Esophagus muscularis mucosa (tissue), 4 donors: ENCODE measurements around the gene FHDC1. TPM values are rescaled to one million over a fixed set of nuclear protein-coding genes. Genes with fewer than 3 reads are reported as not detected.

Experiments
- DNase-seq: peaks from one replicate; pipeline ENCODE4 v3.0.0-alpha.2; 2017; ENCODE audit errors: extremely low spot score
- H3K27ac ChIP-seq, 4 donors: fragments of 200-600 bp; sonication (generic); replicated peaks in 1 of 4; 1 replicate in 3 of 4; 2 replicates in 1 of 4; pipeline ENCODE4 v1.5.1; 2016 to 2019; ENCODE audit warnings: mild to moderate bottlenecking in 1 of 4
- H3K27me3 ChIP-seq, 4 donors: fragments of 200-600 bp; sonication (generic); one replicate each; pipeline versions ENCODE4 v1.5.1 to v1.6.0; 2016 to 2019
- H3K36me3 ChIP-seq, 4 donors: fragments of 200-600 bp; sonication (generic); one replicate each; pipeline ENCODE4 v1.5.1; 2016 to 2019
- H3K4me1 ChIP-seq, 4 donors: fragments of 200-600 bp; sonication (generic); one replicate each; pipeline ENCODE4 v1.5.1; 2016 to 2019
- H3K4me3 ChIP-seq, 4 donors: fragments of 200-600 bp; sonication (generic); 1 replicate in 2 of 4; 2 replicates in 2 of 4; pipeline ENCODE4 v1.5.1; 2016 to 2019; ENCODE audit warnings: mild to moderate bottlenecking in 4 of 4, moderate library complexity in 1 of 4
- H3K9me3 ChIP-seq, 4 donors: fragments of 200-600 bp; sonication (generic); 1 replicate in 3 of 4; 2 replicates in 1 of 4; pipeline ENCODE4 v1.5.1; 2016 to 2019
- EP300 ChIP-seq: sonication (generic); formaldehyde crosslinking; IDR thresholded peaks from one replicate; pipeline ENCODE4 v1.6.1; 2017; ENCODE audit warnings: antibody characterized with exemption
- POLR2A ChIP-seq: fragments of 450-650 bp; IDR thresholded peaks from one replicate; pipeline ENCODE4 v1.6.1; 2017; ENCODE audit warnings: antibody characterized with exemption, moderate library complexity, mild to moderate bottlenecking, low read depth
- POLR2AphosphoS5 ChIP-seq, 2 donors: sonication (generic); formaldehyde crosslinking; IDR thresholded peaks; one replicate each; pipeline ENCODE4 v1.6.1; 2017; ENCODE audit warnings: antibody characterized with exemption in 2 of 2
- WGBS: methylation state at CpG from one replicate; pipeline ENCODE4 v1.1.5; 2018; 5-methylcytosine and 5-hydroxymethylcytosine counted together
- intact Hi-C: fragments of 100-400 bp; cut with DNase I; formaldehyde crosslinking; loops from one replicate; pipeline ENCODE4 v1.15.1; 2023
- total RNA-seq, 4 donors: library from RNA; depleted of rRNA; stranded (reverse); fragments of >200 nt; gene quantifications; one replicate each; pipeline versions ENCODE4 v1.1.0 to v1.2.1, GENCODE V29; 2016
- TF ChIP-seq, protein P1 (sequence below), 3 experiments: fragments of 200-600 bp in 2 of 3; fragments of 450-650 bp in 1 of 3; sonication (generic) in 2 of 3; IDR thresholded peaks; one replicate each; pipeline ENCODE4 v1.5.1; 2017 to 2019; ENCODE audit warnings: antibody characterized with exemption in 3 of 3, mild to moderate bottlenecking in 2 of 3, moderate library complexity in 1 of 3

FHDC1 gene
- total RNA-seq, 4 donors from 2014 or later = 0.83 to 2.1 (median 1.6) TPM

DNA sequence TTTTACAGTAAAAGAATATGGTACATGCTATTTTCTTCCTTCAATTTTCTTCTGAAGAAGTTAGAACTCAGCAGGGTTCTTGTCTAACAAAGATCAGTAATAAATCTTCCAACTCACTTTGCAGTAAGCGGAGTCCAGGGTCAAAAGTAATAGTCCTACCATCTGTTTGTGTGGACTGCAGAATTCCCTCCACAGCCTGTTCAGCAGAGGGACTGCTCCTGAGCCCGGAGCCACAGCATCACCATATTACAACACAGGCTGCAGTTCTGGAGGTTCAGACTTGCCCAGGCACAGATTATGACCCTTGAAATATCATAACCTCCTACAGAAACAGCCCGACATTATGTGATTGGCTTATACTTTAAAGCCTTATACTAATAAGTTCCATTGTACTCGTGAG lies 10.3 kb downstream of the FHDC1 start:
- Histone ChIP-seq H3K9me3 (no peaks in the 10 kb centered on the region), H3K4me1 (no peaks in the 10 kb centered on the region), H3K36me3 (no peaks in the 10 kb centered on the region), H3K4me3 (no peak overlapping the region), H3K27me3 (peaks cover 0 to 5% (median 0%) of the 10 kb centered on the region in 4 donors), H3K27ac (no peak overlapping the region)
- WGBS = 77% methylated on average over 4 of the region's 4 CpGs
- no peak for DNase-seq
- intact Hi-C loops = no loop called here
- TF ChIP-seq POLR2A (no peak), POLR2AphosphoS5 (IDR thresholded peaks at IDR 0.05) (no peak), EP300 (no peak)
- TF ChIP-seq, protein P1, sequence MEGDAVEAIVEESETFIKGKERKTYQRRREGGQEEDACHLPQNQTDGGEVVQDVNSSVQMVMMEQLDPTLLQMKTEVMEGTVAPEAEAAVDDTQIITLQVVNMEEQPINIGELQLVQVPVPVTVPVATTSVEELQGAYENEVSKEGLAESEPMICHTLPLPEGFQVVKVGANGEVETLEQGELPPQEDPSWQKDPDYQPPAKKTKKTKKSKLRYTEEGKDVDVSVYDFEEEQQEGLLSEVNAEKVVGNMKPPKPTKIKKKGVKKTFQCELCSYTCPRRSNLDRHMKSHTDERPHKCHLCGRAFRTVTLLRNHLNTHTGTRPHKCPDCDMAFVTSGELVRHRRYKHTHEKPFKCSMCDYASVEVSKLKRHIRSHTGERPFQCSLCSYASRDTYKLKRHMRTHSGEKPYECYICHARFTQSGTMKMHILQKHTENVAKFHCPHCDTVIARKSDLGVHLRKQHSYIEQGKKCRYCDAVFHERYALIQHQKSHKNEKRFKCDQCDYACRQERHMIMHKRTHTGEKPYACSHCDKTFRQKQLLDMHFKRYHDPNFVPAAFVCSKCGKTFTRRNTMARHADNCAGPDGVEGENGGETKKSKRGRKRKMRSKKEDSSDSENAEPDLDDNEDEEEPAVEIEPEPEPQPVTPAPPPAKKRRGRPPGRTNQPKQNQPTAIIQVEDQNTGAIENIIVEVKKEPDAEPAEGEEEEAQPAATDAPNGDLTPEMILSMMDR (IDR thresholded peaks at IDR 0.05) = no peak

DNA sequence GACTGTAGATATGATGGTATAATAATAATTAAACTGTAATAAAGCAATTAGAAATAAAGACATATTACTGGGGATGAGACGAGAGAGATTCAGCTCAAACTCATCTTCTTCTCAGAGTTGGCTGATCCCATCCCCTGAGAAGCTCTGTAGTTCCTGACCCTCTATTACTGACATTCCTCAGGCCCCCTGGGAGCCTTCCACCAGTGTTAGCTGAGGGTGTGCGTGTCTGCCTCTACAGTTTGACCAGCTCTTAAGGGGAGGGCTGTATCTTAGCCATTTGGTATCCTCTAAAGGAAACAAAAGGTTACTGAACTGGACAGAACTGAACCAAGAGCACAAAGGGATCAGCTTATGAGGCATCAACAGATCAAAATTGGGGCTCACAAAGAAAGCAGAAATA lies 11.2 kb downstream of the FHDC1 start:
- DNase-seq = no peak
- Histone ChIP-seq H3K27me3 (peaks cover 0 to 5% (median 0%) of the 10 kb centered on the region in 4 donors), H3K36me3 (no peaks in the 10 kb centered on the region), H3K9me3 (no peaks in the 10 kb centered on the region), H3K4me1 (no peaks in the 10 kb centered on the region), H3K4me3 (no peak overlapping the region), H3K27ac (no peak overlapping the region)
- WGBS = 81% methylated on average over 2 of the region's 2 CpGs
- TF ChIP-seq EP300 (no peak), POLR2A (no peak), POLR2AphosphoS5 (IDR thresholded peaks at IDR 0.05) (no peak)
- TF ChIP-seq, protein P1 (IDR thresholded peaks at IDR 0.05) = no peak
- intact Hi-C loops = no loop called here

DNA sequence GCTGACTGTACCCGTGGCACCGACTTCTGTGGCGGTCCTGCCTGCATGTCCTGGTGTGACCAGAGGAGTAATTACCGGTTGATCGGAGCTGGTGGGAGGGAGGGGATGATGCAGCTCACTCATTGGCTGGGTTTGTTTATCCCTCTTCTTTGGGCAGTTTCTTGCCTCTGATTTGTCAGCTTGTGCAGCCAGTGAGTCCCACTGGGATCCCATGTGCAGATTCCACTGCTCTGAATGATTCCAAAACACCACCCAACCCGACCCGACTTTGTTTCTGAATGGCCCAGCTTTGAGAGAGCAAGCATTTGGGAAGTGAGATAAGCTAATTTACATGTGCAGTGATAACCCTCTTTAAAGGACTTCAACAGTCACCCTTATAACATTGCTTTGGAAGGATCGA lies 13.8 kb downstream of the FHDC1 start:
- WGBS = 78% methylated on average over 8 of the region's 8 CpGs
- TF ChIP-seq POLR2A (no peak), POLR2AphosphoS5 (IDR thresholded peaks at IDR 0.05) (no peak), EP300 (no peak)
- TF ChIP-seq, protein P1 (IDR thresholded peaks at IDR 0.05) = no peak
- Histone ChIP-seq H3K4me3 (no peak overlapping the region), H3K27me3 (peaks cover 0 to 5% (median 0%) of the 10 kb centered on the region in 4 donors), H3K36me3 (no peaks in the 10 kb centered on the region), H3K27ac (no peak overlapping the region), H3K9me3 (no peaks in the 10 kb centered on the region), H3K4me1 (no peaks in the 10 kb centered on the region)
- intact Hi-C loops = no loop called here
- no peak for DNase-seq

DNA sequence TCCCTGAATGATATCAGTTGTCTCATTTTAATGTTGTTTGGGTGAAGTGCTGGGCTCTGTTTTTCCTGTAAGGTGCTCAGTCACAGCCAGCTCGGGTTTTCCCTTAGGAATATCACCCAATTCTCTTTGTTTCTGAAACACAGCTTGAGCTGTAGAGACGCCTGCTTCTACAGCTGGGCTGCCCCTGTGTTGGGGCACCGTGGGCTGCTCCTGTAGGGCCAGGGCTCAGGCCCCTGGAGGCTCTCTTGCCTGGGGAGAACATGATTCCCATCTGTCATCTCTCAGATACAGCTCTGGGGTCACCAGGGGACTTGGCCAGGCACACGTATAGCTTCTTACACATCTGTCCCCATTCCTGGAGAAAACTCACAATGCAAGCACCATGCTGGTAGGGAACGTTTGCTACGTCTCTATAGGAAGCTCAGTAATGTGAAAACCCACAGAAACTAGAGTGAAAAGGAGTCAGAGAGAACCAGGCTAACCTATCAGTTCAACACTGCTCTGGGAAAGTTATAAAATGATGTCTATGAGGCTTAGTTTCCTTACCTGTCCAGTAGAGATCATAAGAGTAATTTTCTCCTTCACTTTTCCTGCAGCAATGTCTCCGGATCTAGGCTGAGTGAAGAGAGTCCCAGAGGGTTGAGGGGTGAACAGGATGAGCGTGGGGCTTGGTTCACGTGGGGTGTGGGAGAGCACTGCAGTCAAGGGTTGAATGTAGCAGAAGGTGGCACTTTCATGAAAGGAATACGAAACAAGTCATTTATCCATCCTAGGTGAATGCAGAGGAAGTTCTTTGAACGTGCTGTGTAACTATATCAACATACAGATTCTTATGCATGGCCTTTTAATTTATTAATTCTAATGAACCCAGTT lies 14.5 kb downstream of the FHDC1 start:
- intact Hi-C loops = no loop called here
- no peaks in the 10 kb centered on the region for H3K9me3 ChIP-seq
- peaks cover 0 to 5% (median 0%) of the 10 kb centered on the region in 4 donors for H3K27me3 ChIP-seq
- DNase-seq = no peak
- no peak overlapping the region for H3K27ac ChIP-seq
- H3K4me1 ChIP-seq = no peaks in the 10 kb centered on the region
- WGBS = 80% methylated on average over 11 of the region's 11 CpGs
- TF ChIP-seq, protein P1 (IDR thresholded peaks at IDR 0.05) = no peak
- no peak for TF ChIP-seq POLR2AphosphoS5 (IDR thresholded peaks at IDR 0.05)
- TF ChIP-seq EP300 = no peak
- no peak for TF ChIP-seq POLR2A
- no peaks in the 10 kb centered on the region for H3K36me3 ChIP-seq
- no peak overlapping the region for H3K4me3 ChIP-seq
